HG03103 (cell line): Measurements from ENCODE around the gene MELTF.

Source experiments
- ATAC-seq: cut with Tn5 transposase; IDR thresholded peaks from one replicate; pipeline ENCODE4 v1.9.1; 2021; ENCODE audit warnings: low read depth; ENCODE audit not compliant: unreplicated experiment

MELTF gene

GRCh38 chr3:196969660-196970546, 59.7 kb downstream of the MELTF start:
- peak; percentile 40 for ATAC-seq

GRCh38 chr3:196969134-196969659, 60.4 kb downstream of the MELTF start:
- peak; percentile 25 for ATAC-seq

- peak; percentile 58 for ATAC-seq
Observed at GRCh38 chr3:196968233-196969133, 61.1 kb downstream of the MELTF start, which contains the start of gene PIGZ. Gene PIGZ, minus strand, starts transcription at chr3:196968833. Its CDS starts 16,802 bp downstream, at chr3:196952031.

- ATAC-seq, result no peak
Observed at GRCh38 chr3:196967412-196968232, 62.0 kb downstream of the MELTF start.

- ATAC-seq, result no peak
Observed at GRCh38 chr3:196966526-196967401, 62.9 kb downstream of the MELTF start.

- no peak for ATAC-seq
Observed at GRCh38 chr3:196965804-196966173, 63.8 kb downstream of the MELTF start.

- no peak for ATAC-seq
Observed at GRCh38 chr3:196965112-196965803, 64.4 kb downstream of the MELTF start.

GRCh38 chr3:196963631-196963953, 66.0 kb downstream of the MELTF start:
- ATAC-seq, result no peak

GRCh38 chr3:196962930-196963630, 66.5 kb downstream of the MELTF start:
- ATAC-seq, result no peak

GRCh38 chr3:196962108-196962929, 67.3 kb downstream of the MELTF start:
- no peak for ATAC-seq

GRCh38 chr3:196954832-196955231, 74.8 kb downstream of the MELTF start:
- ATAC-seq, result no peak
